ENCODE data around the gene SLC25A21. TPM values are rescaled to one million over a fixed set of nuclear protein-coding genes. Genes with fewer than 3 reads are reported as not detected.

SLC25A21 gene
- total RNA-seq (2021), result 5.8 and 7.1 TPM in 2 replicates
- long read RNA-seq, partial matches to known transcripts, result 15 of 25 reads
- long read RNA-seq, other reads (novel, unspliced or antisense), result 10 of 25 reads

DNA sequence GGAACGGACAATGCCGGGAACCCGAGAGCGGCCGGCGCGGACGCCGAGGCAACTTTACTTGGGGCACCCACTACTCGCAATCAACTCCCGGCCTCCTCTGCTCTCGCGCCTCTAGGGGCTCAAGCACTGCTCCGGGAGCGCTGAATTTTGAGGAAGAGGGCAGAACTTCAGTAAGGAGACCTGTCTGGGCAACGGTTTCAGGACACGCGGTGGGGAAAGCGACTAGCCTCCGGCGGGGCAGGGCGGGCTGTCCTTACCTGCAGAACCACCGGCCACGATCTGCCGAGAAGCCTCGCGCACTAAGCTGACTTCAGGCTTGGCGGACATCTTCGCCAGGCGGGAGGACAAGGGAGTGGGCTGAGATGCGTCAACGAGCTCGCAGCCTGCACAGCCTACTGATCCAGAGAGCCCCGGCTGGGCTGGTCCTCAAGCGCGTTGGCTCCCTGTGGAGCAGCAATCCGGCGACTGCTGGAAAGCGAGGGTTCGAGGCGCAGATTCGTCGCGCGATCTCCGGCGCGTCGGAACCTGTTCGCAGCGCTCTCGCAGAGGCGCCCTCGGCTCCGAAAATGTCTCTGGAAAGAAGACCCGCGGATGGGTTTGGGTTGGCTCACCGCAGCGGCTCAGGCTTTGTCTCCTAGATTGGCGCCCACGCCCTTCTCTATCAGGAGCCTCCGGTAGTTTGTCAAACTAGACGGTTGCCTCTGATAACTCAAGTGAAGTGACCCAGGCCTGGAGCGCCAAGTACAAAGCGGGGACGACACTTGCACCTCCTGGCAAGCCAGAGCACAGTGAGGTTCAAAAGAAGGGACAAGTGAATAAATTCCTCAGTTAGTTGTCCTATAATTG lies at the start of gene SLC25A21:
Gene SLC25A21 (minus strand): TSS at position 583 of the 846 bp plus-strand sequence.
- Mint-ChIP-seq H3K4me1 (peaks cover 33 to 49% of the 10 kb centered on the region in 2 experiments), H3K27ac (peak within 1 kb of the TSS; percentile 99), H3K36me3 (ENCODE audit: insufficient read depth in 1 of 3, low read depth in 3 of 3) (no peaks in the 10 kb centered on the region), H3K4me3 (peak within 1 kb of the TSS; percentile 85 to 95), H3K9me3 (no peaks in the 10 kb centered on the region; a peak in 1 of 5 replicates), H3K27me3 (ENCODE audit: low read depth) (no peaks in the 10 kb centered on the region)
- no peaks in the 10 kb centered on the region for H4K20me1 ChIP-seq (ENCODE audit: control insufficient read depth, insufficient read depth, insufficient read length)
- peak within 1 kb of the TSS; percentile 86 for H3K9ac ChIP-seq (ENCODE audit: extremely low read depth, insufficient read length, low read length)
- peak; percentile 80 for DNase-seq
- H2AK5ac ChIP-seq (ENCODE audit: insufficient read length, low read length), result no peak within 1 kb of the TSS
- peak within 1 kb of the TSS; percentile 63 for H2BK120ac ChIP-seq (ENCODE audit: low read depth, low read length, poor library complexity, severe bottlenecking)
- peak within 1 kb of the TSS; percentile 93 for H3K18ac ChIP-seq (ENCODE audit: insufficient read length, low read depth, low read length)
- no peak within 1 kb of the TSS for H2BK20ac ChIP-seq (ENCODE audit: low read depth, low read length, poor library complexity, severe bottlenecking)
- no peak within 1 kb of the TSS for H3T11ph ChIP-seq (ENCODE audit: low read length)
- H3K4me2 ChIP-seq (ENCODE audit: insufficient read depth, insufficient read length, low read length), result peak within 1 kb of the TSS; percentile 34
- no peaks in the 10 kb centered on the region for H3K27me3 ChIP-seq (ENCODE audit: insufficient read depth, low read length)
- H3K9me3 ChIP-seq (ENCODE audit: control insufficient read depth, low read depth, low read length), result no peaks in the 10 kb centered on the region
- peak within 1 kb of the TSS; percentile 31 for H3K27ac ChIP-seq (ENCODE audit: insufficient read length, low read depth, low read length)
- H4K5ac ChIP-seq (ENCODE audit: insufficient read length, low read depth, low read length), result peak within 1 kb of the TSS; percentile 2
- peak within 1 kb of the TSS; percentile 10 for H2BK5ac ChIP-seq (ENCODE audit: insufficient read length, low read length)
- no peaks in the 10 kb centered on the region for H3K79me2 ChIP-seq (ENCODE audit: insufficient read depth, low read length)
- H4K8ac ChIP-seq (replicated peaks; ENCODE audit: insufficient read length, low read depth, low read length), result no peak within 1 kb of the TSS
- peaks cover 13% of the 10 kb centered on the region; the same call in 1 of the 2 replicates for H3K4me1 ChIP-seq (ENCODE audit: insufficient read depth, low read length)
- no peak within 1 kb of the TSS for H4K91ac ChIP-seq (ENCODE audit: insufficient read length, low read depth, low read length)
- H2AFZ ChIP-seq (ENCODE audit: low read length), result no peak within 1 kb of the TSS
- H3K79me1 ChIP-seq (ENCODE audit: insufficient read depth, low read depth, low read length, poor library complexity, severe bottlenecking), result no peaks in the 10 kb centered on the region
- no peak within 1 kb of the TSS for H3K56ac ChIP-seq (ENCODE audit: insufficient read length, low read depth, low read length)
- TF ChIP-seq, protein P1, sequence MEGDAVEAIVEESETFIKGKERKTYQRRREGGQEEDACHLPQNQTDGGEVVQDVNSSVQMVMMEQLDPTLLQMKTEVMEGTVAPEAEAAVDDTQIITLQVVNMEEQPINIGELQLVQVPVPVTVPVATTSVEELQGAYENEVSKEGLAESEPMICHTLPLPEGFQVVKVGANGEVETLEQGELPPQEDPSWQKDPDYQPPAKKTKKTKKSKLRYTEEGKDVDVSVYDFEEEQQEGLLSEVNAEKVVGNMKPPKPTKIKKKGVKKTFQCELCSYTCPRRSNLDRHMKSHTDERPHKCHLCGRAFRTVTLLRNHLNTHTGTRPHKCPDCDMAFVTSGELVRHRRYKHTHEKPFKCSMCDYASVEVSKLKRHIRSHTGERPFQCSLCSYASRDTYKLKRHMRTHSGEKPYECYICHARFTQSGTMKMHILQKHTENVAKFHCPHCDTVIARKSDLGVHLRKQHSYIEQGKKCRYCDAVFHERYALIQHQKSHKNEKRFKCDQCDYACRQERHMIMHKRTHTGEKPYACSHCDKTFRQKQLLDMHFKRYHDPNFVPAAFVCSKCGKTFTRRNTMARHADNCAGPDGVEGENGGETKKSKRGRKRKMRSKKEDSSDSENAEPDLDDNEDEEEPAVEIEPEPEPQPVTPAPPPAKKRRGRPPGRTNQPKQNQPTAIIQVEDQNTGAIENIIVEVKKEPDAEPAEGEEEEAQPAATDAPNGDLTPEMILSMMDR (conservative IDR thresholded peaks at IDR 0.05), result no peak
- H3K23ac ChIP-seq (ENCODE audit: insufficient read length, low read depth, low read length), result no peak within 1 kb of the TSS
- no peak within 1 kb of the TSS for H2BK12ac ChIP-seq (ENCODE audit: insufficient read length, low read depth, low read length)
- peaks cover 6% of the 10 kb centered on the region for H3K23me2 ChIP-seq (ENCODE audit: insufficient read length, low read depth, low read length, poor library complexity, severe bottlenecking)
- H3K14ac ChIP-seq (ENCODE audit: insufficient read depth, low read length), result peak within 1 kb of the TSS; percentile 93
- WGBS (ENCODE audit: extremely low coverage, insufficient read length, low lambda C conversion rate), result no CpG with 5 or more reads among the region's 66 CpGs
- no peak within 1 kb of the TSS; the same call in 1 of the 2 replicates for H3K4ac ChIP-seq (ENCODE audit: low read depth, low read length)
- no peak within 1 kb of the TSS for H2BK15ac ChIP-seq (ENCODE audit: low read depth, low read length)

Measured in H9 (cell line).